ENCODE results near the gene PPFIBP2.

Gene PPFIBP2

DNA sequence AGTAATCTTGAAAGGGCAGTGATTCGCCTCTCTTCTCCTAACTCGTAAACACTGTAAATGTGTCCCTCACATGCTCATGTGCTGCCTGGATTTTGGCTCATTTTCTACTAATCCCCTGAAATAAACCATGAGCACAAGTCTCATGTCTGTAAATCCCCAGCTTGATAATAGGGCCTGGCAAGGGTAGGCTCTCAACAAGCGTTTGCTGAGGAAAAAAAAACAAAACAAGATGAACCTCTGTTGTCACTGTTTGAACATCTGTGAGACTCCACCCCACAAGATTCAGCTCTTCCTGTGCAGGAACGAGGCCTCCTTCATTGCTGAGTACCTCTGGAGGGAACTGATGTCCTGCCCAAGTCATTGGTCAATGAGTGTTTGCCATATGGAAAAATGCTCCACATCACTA is 164.0 kb downstream of the PPFIBP2 start:
- H3K4me3 ChIP-seq (ENCODE audit: low read depth, low read length) = no peak overlapping the region
- TF ChIP-seq, protein P1, sequence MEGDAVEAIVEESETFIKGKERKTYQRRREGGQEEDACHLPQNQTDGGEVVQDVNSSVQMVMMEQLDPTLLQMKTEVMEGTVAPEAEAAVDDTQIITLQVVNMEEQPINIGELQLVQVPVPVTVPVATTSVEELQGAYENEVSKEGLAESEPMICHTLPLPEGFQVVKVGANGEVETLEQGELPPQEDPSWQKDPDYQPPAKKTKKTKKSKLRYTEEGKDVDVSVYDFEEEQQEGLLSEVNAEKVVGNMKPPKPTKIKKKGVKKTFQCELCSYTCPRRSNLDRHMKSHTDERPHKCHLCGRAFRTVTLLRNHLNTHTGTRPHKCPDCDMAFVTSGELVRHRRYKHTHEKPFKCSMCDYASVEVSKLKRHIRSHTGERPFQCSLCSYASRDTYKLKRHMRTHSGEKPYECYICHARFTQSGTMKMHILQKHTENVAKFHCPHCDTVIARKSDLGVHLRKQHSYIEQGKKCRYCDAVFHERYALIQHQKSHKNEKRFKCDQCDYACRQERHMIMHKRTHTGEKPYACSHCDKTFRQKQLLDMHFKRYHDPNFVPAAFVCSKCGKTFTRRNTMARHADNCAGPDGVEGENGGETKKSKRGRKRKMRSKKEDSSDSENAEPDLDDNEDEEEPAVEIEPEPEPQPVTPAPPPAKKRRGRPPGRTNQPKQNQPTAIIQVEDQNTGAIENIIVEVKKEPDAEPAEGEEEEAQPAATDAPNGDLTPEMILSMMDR (IDR thresholded peaks at IDR 0.05; ENCODE audit: low read depth, low read length) = no peak

DNA sequence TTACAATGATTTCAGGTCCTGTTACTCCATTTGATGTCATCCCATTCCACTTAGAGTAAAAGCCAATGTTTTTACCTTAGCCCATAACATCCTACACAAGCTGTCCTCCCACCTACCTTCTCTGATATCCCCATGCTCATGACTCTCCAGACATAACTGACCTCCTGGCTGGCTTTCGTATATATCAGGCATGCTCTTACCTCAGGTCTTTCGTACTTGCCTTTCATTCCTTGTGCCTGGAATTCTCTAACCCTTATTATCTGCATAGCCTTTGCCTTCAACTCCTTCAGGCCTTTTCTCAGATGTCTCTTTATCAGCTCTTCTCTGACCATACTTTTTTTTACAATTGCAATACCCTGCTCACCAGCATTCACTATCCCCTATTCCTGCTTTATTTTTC is 169.8 kb downstream of the PPFIBP2 start:
- H3K4me3 ChIP-seq (ENCODE audit: low read depth, low read length) = no peak overlapping the region
- TF ChIP-seq, protein P1 (IDR thresholded peaks at IDR 0.05; ENCODE audit: low read depth, low read length) = no peak

DNA sequence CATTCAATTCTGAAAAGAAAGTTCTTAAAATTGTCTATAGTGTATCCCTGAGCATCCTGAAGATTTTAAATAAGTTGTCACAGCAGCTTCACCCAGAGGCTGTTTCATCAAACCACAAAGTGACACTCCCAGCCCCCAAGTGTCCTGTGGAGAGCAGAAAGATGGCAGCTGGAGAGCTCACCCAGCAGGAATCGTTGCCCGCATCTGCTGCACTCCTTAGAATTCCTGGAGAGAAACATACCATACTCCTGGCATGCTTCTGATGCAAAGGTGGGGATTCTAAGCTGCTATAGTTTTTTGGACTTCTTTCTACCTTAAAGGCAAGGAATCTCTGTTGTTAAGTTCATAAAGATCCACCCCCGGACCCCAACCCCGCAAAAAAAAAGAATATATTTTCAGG is 173.0 kb downstream of the PPFIBP2 start:
- H3K4me3 ChIP-seq (ENCODE audit: low read depth, low read length) = no peak overlapping the region
- TF ChIP-seq, protein P1 (IDR thresholded peaks at IDR 0.05; ENCODE audit: low read depth, low read length) = no peak

DNA sequence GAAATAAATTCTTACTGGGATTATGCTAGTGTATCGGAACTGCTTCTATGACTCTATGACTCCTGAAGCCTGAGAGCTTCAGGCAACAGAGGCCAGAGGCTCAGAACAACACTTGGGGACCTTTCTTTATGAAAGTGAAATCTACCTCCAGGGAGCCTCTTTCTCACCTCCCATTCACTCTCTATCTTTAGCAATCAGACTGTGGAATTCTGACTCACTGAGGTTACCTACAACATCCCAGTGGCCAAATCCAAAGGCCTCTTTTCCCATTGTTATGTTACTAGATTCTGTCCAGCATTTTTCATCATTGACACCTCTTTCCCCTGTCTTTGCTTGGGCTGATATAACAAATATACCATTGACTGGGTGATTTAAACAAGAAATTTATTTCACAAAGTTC is 173.6 kb downstream of the PPFIBP2 start:
- TF ChIP-seq, protein P1 (IDR thresholded peaks at IDR 0.05; ENCODE audit: low read depth, low read length) = no peak
- no peak overlapping the region for H3K4me3 ChIP-seq (ENCODE audit: low read depth, low read length)

DNA sequence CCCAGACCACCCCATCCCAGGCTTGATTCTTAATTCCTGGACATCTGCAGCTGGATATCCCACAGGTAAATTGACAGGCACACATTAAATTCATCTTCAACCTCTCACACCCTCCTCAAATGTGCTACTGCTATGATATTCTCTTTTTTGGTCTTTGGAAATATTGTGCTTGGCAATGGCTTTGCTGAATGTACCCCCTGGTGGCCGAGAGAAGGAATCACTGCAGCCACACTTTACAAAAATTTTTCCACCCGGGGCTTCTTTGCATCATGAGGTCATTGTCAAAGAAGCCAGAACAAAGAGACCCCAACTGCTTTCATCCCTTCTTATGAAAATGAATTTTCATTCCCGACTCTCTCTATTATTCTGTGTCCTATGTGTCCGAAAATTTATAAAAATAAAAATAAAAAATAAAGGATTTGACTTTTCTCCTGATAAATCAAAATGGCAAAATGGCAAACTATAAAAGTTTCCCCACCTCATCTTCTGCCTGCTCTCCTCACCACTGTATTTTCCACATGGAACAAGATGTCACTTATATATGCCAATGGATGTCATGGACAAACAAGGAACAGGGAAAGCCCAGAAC is 174.5 kb downstream of the PPFIBP2 start:
- H3K4me3 ChIP-seq (ENCODE audit: low read depth, low read length) = no peak overlapping the region
- TF ChIP-seq, protein P1 (IDR thresholded peaks at IDR 0.05; ENCODE audit: low read depth, low read length) = peak; percentile 85

DNA sequence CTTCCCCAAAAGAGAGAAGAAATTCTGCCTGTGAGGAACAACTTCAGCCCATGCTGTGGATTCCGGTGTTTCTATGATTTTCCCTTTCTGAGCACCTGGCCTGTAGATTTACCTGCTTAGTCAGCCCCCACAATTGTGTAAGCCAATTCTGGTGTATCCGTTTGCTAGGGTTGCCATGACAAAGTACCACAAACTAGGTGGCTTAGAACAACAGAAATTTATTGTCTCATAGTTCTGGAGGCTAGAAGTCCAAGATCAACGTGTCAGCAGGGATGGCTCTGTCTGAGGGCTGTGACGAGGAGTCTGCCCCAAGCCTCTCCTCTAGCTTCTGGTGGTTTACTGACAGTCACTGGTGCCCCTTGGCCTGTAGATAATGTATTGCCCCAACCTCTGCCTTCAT is 175.4 kb downstream of the PPFIBP2 start:
- TF ChIP-seq, protein P1 (IDR thresholded peaks at IDR 0.05; ENCODE audit: low read depth, low read length) = no peak
- no peak overlapping the region for H3K4me3 ChIP-seq (ENCODE audit: low read depth, low read length)

DNA sequence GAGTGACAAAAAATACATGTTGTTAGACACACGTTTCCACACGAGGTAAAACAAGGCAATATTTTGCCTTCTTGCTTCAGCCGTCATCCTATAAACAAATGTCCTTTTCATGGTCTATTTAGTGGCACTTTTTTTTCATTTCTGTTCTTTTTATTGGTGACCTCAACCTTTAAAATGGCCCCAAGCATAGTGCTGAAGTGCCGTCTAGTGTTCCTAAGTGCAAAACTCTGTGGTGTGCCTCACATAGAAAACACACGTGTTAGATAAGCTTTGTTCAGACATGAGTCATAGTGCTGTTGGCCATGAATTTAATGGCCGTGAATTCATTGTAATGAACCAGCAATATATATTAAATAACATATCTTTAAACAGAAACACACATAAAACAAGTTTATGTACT is 176.8 kb downstream of the PPFIBP2 start:
- TF ChIP-seq, protein P1 (IDR thresholded peaks at IDR 0.05; ENCODE audit: low read depth, low read length) = no peak

More for the DNA sequence above, 176.8 kb downstream of the PPFIBP2 start:
- no peak overlapping the region for H3K4me3 ChIP-seq (ENCODE audit: low read depth, low read length)

Data from WI38 (cell line).